Prostate gland (tissue), 2 donors: Measurements from ENCODE around the gene TMEM63C. TPM values are rescaled to one million over a fixed set of nuclear protein-coding genes. Genes with fewer than 3 reads are reported as not detected.

Source experiments
- DNase-seq: peaks from one replicate; pipeline ENCODE4 v3.0.0-alpha.2; 2019; ENCODE audit warnings: low spot score
- H3K27ac ChIP-seq, 2 donors: fragments of 200-600 bp; sonication (generic); 2 replicates each; pipeline ENCODE4 v1.5.1; 2017 to 2019
- H3K27me3 ChIP-seq: fragments of 200-600 bp; sonication (generic); replicated peaks from 2 replicates; pipeline ENCODE4 v1.5.1; 2019; ENCODE audit not compliant: insufficient read depth
- H3K36me3 ChIP-seq, 2 donors: fragments of 200-600 bp; sonication (generic); 1 replicate in 1 of 2; 2 replicates in 1 of 2; pipeline versions ENCODE4 v1.5.1 to v1.8.1; 2017 to 2019
- H3K4me1 ChIP-seq: fragments of 200-600 bp; sonication (generic); replicated peaks from 2 replicates; pipeline ENCODE4 v1.5.1; 2019
- H3K4me3 ChIP-seq, 2 donors: fragments of 200-600 bp; sonication (generic); 2 replicates each; pipeline ENCODE4 v1.5.1; 2017 to 2019
- H3K9me3 ChIP-seq: fragments of 200-600 bp; sonication (generic); 2 replicates; pipeline ENCODE4 v1.5.1; 2017
- POLR2A ChIP-seq: fragments of 450-650 bp; IDR thresholded peaks from one replicate; pipeline ENCODE4 v1.6.1; 2016; ENCODE audit warnings: antibody characterized with exemption, mild to moderate bottlenecking
- POLR2AphosphoS5 ChIP-seq: sonication (generic); formaldehyde crosslinking; IDR thresholded peaks from one replicate; pipeline ENCODE4 v1.6.1; 2017; ENCODE audit warnings: antibody characterized with exemption
- WGBS: methylation state at CpG from one replicate; pipeline ENCODE4 v1.1.5; 2018; 5-methylcytosine and 5-hydroxymethylcytosine counted together
- intact Hi-C: fragments of 100-400 bp; cut with DNase I; formaldehyde crosslinking; loops from one replicate; pipeline ENCODE4 v1.14.2; 2022
- total RNA-seq, 2 donors: library from RNA; depleted of rRNA; stranded (reverse); fragments of >200 nt; gene quantifications; one replicate each; pipeline ENCODE4 v1.1.0, GENCODE V29; 2016
- TF ChIP-seq, protein P1 (sequence below), 4 experiments: fragments of 200-600 bp in 2 of 4; fragments of 450-650 bp in 2 of 4; sonication (generic) in 2 of 4; IDR thresholded peaks; 1 replicate in 3 of 4; 2 replicates in 1 of 4; pipeline ENCODE4 v1.5.1; 2016 to 2019; ENCODE audit warnings: antibody characterized with exemption in 4 of 4, mild to moderate bottlenecking in 2 of 4, moderate library complexity in 2 of 4

TMEM63C gene
- total RNA-seq, 2 donors from 2014 or later = 2.0 to 7.8 TPM

DNA sequence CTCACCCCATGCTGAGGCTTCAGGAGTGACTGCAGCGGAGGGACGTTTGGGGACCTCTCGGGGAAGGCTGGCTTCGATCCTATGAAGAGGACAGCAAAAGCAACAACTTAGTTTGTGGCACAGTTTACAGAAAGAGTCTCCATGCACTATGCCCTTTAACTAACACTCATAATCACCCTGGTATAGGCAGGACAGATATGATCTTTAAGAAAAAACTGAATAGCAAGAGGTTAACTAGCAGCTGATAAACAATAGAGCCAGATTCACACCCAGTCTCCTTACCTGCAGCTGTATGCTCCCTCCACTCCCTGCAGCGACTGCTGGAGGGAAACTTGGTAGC, 27.4 kb downstream of the TMEM63C start:
- no peak overlapping the region for H3K27ac ChIP-seq
- no peaks in the 10 kb centered on the region for H3K4me1 ChIP-seq
- no peak for TF ChIP-seq POLR2A
- H3K36me3 ChIP-seq = no peaks in the 10 kb centered on the region
- H3K27me3 ChIP-seq = no peaks in the 10 kb centered on the region
- no peak for DNase-seq
- WGBS = 23% methylated on average over 5 of the region's 5 CpGs
- H3K9me3 ChIP-seq = no peaks in the 10 kb centered on the region
- intact Hi-C loops = no loop called here
- H3K4me3 ChIP-seq = no peak overlapping the region

DNA sequence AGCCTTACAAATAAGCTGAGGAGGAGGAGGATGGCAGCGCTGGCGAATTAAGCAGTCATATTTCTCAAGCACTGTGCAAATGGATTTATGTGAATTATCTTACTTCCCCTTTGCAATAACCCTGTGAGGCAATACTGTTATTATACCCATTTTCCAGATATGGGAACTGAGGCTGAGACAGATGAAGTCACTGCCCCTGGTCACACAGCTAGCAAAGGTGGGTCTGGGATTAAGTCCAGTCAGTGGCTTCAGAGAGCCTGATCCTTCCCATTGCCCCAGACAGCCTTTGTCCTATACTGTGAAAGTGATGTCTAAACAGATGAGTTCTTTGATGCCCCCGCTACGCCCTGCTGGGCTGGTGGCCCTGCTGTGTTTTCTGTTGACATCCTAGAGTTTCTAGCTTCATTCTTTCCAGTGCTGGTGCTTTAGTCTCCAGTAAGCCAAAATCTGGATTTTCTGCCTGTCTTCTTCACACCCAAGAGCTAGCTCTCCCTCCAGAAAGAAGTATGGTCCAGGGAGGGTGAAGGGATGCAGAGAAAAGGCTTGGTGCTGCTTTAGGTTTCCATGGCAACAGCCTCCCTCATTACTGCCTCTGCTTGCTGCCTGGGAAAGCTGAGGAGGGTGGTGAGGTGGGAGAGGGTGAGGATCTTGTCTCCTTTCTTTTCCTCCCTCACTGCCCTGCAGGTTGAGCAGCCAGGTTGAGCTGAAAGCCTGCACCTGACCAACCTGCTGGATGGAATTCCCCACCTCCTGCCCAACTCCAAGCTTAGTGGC, 30.7 kb downstream of the TMEM63C start:
- Histone ChIP-seq H3K27me3 (no peaks in the 10 kb centered on the region), H3K36me3 (no peaks in the 10 kb centered on the region), H3K27ac (no peak overlapping the region), H3K4me1 (no peaks in the 10 kb centered on the region), H3K9me3 (no peaks in the 10 kb centered on the region), H3K4me3 (no peak overlapping the region)
- DNase-seq = no peak
- intact Hi-C loops = no loop called here
- TF ChIP-seq POLR2AphosphoS5 = no peak
- TF ChIP-seq POLR2A = no peak
- TF ChIP-seq, protein P1, sequence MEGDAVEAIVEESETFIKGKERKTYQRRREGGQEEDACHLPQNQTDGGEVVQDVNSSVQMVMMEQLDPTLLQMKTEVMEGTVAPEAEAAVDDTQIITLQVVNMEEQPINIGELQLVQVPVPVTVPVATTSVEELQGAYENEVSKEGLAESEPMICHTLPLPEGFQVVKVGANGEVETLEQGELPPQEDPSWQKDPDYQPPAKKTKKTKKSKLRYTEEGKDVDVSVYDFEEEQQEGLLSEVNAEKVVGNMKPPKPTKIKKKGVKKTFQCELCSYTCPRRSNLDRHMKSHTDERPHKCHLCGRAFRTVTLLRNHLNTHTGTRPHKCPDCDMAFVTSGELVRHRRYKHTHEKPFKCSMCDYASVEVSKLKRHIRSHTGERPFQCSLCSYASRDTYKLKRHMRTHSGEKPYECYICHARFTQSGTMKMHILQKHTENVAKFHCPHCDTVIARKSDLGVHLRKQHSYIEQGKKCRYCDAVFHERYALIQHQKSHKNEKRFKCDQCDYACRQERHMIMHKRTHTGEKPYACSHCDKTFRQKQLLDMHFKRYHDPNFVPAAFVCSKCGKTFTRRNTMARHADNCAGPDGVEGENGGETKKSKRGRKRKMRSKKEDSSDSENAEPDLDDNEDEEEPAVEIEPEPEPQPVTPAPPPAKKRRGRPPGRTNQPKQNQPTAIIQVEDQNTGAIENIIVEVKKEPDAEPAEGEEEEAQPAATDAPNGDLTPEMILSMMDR (IDR thresholded peaks at IDR 0.05) = no peak
- 89% methylated on average over 4 of the region's 4 CpGs for WGBS

DNA sequence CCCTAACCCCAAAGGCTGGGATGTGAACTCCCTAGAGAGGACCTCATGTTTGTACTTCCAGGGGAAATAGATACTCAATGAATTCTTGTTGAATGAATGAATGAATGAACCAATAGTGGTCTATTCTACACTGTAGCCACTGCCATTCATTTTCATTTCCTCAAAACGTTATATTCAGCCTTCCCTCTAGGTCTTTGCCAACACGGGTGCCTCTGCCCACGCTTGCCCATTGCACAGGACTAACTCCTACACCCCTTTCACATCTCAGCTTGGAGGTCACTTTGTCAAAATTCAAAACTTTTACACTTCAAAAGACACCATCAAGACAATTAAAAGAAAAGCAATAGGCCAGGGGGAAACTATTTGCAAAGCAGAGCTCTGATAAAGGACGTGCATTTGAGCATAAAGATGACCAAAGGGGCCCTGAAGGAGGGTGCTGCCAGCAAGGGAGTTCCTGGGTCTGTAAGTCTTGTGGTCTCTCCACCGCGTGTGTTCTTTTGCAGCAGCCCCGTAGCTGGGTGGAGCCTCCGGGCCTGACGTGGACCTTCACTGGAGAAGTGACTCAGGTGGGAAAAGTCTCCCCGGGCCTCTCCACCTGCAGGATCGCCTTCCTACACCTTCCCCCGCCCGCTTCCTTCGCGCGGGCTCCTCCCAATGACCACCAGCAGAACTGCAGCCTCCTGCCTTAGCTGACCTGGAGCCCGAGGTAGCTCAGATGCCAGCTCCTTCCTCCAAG, 31.5 kb downstream of the TMEM63C start:
- intact Hi-C loops = no loop called here
- Histone ChIP-seq H3K4me3 (no peak overlapping the region), H3K4me1 (no peaks in the 10 kb centered on the region), H3K9me3 (no peaks in the 10 kb centered on the region), H3K36me3 (no peaks in the 10 kb centered on the region), H3K27ac (no peak overlapping the region), H3K27me3 (no peaks in the 10 kb centered on the region)
- DNase-seq = peak; percentile 14
- 12% methylated on average over 17 of the region's 17 CpGs for WGBS
- TF ChIP-seq, protein P1 (IDR thresholded peaks at IDR 0.05) = peak in 3 of 4 experiments; percentile 19 to 57 (median 42)
- TF ChIP-seq POLR2A (no peak), POLR2AphosphoS5 (no peak)

DNA sequence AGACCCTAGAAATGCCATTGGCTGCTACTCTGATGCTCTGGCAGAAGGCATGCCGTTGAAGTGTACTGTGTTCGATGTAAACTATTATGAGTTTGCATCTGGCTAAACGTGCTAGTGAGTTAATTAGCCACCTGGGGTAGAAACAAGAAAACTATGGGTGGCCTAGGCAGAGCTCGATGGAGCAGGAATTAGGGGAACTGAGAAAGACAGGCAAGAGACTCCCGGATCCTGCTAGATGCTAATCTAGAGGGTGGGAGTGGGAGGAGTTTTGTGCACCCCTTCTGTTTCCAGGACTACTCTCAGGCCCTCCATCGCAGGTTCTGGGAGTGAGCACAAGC, 32.0 kb downstream of the TMEM63C start:
- no peaks in the 10 kb centered on the region for H3K9me3 ChIP-seq
- H3K36me3 ChIP-seq = no peaks in the 10 kb centered on the region
- no peaks in the 10 kb centered on the region for H3K4me1 ChIP-seq
- TF ChIP-seq POLR2A = no peak
- TF ChIP-seq, protein P1 (IDR thresholded peaks at IDR 0.05) = no peak
- TF ChIP-seq POLR2AphosphoS5 = no peak
- intact Hi-C loops = no loop called here
- DNase-seq = no peak
- WGBS = 33% methylated on average over 6 of the region's 6 CpGs
- no peaks in the 10 kb centered on the region for H3K27me3 ChIP-seq
- no peak overlapping the region for H3K4me3 ChIP-seq
- no peak overlapping the region for H3K27ac ChIP-seq

DNA sequence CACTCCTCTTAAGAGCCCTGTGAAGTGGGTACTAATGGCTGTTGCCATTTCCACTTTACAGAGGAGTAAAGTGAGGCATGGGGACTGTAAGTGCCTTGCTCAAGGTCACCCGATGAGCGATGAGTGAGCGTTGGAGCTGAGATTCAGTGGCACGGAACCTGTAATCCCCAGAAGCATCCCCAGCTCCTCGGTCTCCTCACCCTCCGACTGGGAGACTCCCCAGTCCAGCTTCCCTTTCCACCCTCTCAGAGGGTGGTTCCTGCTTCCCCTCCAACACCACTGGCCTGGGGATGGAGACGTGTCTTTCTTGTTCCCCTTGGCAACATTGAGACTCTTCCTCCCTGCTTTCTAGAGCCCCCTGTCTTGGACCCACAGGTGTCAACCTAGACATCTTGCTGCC, 32.6 kb downstream of the TMEM63C start:
- TF ChIP-seq, protein P1 (IDR thresholded peaks at IDR 0.05) = no peak
- TF ChIP-seq POLR2A (no peak), POLR2AphosphoS5 (no peak)
- no peak overlapping the region for H3K27ac ChIP-seq
- H3K27me3 ChIP-seq = no peaks in the 10 kb centered on the region
- no peaks in the 10 kb centered on the region for H3K4me1 ChIP-seq
- no peak for DNase-seq
- no peak overlapping the region for H3K4me3 ChIP-seq
- intact Hi-C loops = no loop called here
- H3K36me3 ChIP-seq = no peaks in the 10 kb centered on the region
- H3K9me3 ChIP-seq = no peaks in the 10 kb centered on the region
- WGBS = 88% methylated on average over 7 of the region's 7 CpGs
